Mesenchymal stem cell (in vitro differentiated cells and primary cell): Measurements from ENCODE around the gene KDM4B.

ENCODE experiments used
- DNase-seq: peaks from one replicate; pipeline ENCODE4 v3.0.0-alpha.2; 2013
- H2AFZ ChIP-seq: one replicate; pipeline ENCODE4 v1.6.1; 2013; ENCODE audit warnings: low read depth, mild to moderate bottlenecking, control low read depth, inconsistent platforms, low read length, moderate library complexity
- H2AK5ac ChIP-seq: 2 replicates; pipeline ENCODE4 v1.6.1; 2013; ENCODE audit warnings: low read length, moderate library complexity, mild to moderate bottlenecking, inconsistent platforms; ENCODE audit not compliant: severe bottlenecking
- H2BK120ac ChIP-seq: one replicate; pipeline ENCODE4 v1.6.1; 2013; ENCODE audit warnings: low read depth, mild to moderate bottlenecking, inconsistent platforms, low read length, moderate library complexity
- H2BK12ac ChIP-seq, 2 experiments: one replicate each; pipeline ENCODE4 v1.6.1; 2013; ENCODE audit warnings: inconsistent platforms in 2 of 2, low read length in 2 of 2, mild to moderate bottlenecking in 2 of 2, moderate library complexity in 2 of 2, control low read depth in 1 of 2
- H2BK15ac ChIP-seq: one replicate; pipeline ENCODE4 v1.6.1; 2013; ENCODE audit warnings: mild to moderate bottlenecking, low read depth, inconsistent platforms; ENCODE audit not compliant: poor library complexity, severe bottlenecking
- H2BK5ac ChIP-seq: 2 replicates; pipeline ENCODE4 v1.6.1; 2013; ENCODE audit warnings: low read depth, mild to moderate bottlenecking, low read length, control low read depth, inconsistent platforms; ENCODE audit not compliant: poor library complexity, severe bottlenecking
- H3K14ac ChIP-seq, 2 experiments: one replicate each; pipeline ENCODE4 v1.6.1; 2013; ENCODE audit warnings: inconsistent platforms in 2 of 2, low read length in 2 of 2, control low read depth in 1 of 2, mild to moderate bottlenecking in 1 of 2, moderate library complexity in 1 of 2
- H3K18ac ChIP-seq, 2 experiments: one replicate each; pipeline ENCODE4 v1.6.1; 2013; ENCODE audit warnings: inconsistent platforms in 2 of 2, low read length in 2 of 2, control low read depth in 1 of 2, low read depth in 1 of 2, mild to moderate bottlenecking in 1 of 2
- H3K23ac ChIP-seq, 2 experiments: one replicate each; pipeline ENCODE4 v1.6.1; 2013; ENCODE audit warnings: inconsistent platforms in 2 of 2, low read length in 2 of 2, mild to moderate bottlenecking in 2 of 2, moderate library complexity in 2 of 2, control low read depth in 1 of 2
- H3K27ac ChIP-seq: 2 replicates; pipeline ENCODE4 v1.5.1; 2013; ENCODE audit warnings: mild to moderate bottlenecking, moderate library complexity, low read length, control low read depth, inconsistent platforms; ENCODE audit not compliant: poor library complexity, severe bottlenecking
- H3K27me3 ChIP-seq, 2 experiments: 2 replicates each; pipeline versions ENCODE4 v1.6.1 to v1.7.0; 2013; ENCODE audit warnings: low read length in 2 of 2, mild to moderate bottlenecking in 2 of 2, moderate library complexity in 2 of 2, control low read depth in 1 of 2, inconsistent platforms in 1 of 2; ENCODE audit not compliant: control insufficient read depth in 1 of 2, insufficient read depth in 1 of 2
- H3K36me3 ChIP-seq, 2 experiments: 2 replicates each; pipeline versions ENCODE4 v1.6.1 to v1.7.0; 2013; ENCODE audit warnings: low read length in 2 of 2, control low read depth in 1 of 2, inconsistent platforms in 1 of 2, low read depth in 1 of 2, mild to moderate bottlenecking in 1 of 2; ENCODE audit not compliant: insufficient read depth in 2 of 2, control insufficient read depth in 1 of 2
- H3K4ac ChIP-seq, 2 experiments: one replicate each; pipeline ENCODE4 v1.6.1; 2013; ENCODE audit warnings: inconsistent platforms in 2 of 2, low read length in 2 of 2, mild to moderate bottlenecking in 2 of 2, moderate library complexity in 2 of 2, control low read depth in 1 of 2, low read depth in 1 of 2
- H3K4me1 ChIP-seq: 2 replicates; pipeline ENCODE4 v1.6.1; 2013; ENCODE audit warnings: low read depth, low read length, control low read depth; ENCODE audit not compliant: control insufficient read depth, insufficient read depth
- H3K4me2 ChIP-seq: 2 replicates; pipeline ENCODE4 v1.6.1; 2013; ENCODE audit warnings: low read length, mild to moderate bottlenecking, inconsistent platforms; ENCODE audit not compliant: poor library complexity, severe bottlenecking
- H3K4me3 ChIP-seq, 2 experiments: 2 replicates each; pipeline versions ENCODE4 v1.5.1 to v1.7.0; 2013; ENCODE audit warnings: low read length in 2 of 2, mild to moderate bottlenecking in 2 of 2, control low read depth in 1 of 2, low read depth in 1 of 2; ENCODE audit not compliant: insufficient read depth in 1 of 2
- H3K79me1 ChIP-seq: replicated peaks from 2 replicates; pipeline ENCODE4 v1.6.1; 2013; ENCODE audit warnings: mild to moderate bottlenecking, control low read depth, low read length, inconsistent platforms; ENCODE audit not compliant: poor library complexity, severe bottlenecking
- H3K9ac ChIP-seq: 2 replicates; pipeline ENCODE4 v1.7.0; 2013; ENCODE audit warnings: mild to moderate bottlenecking, low read length, moderate library complexity
- H3K9me3 ChIP-seq: 2 replicates; pipeline ENCODE4 v1.7.0; 2013; ENCODE audit warnings: mild to moderate bottlenecking, low read length; ENCODE audit not compliant: control insufficient read depth
- H4K8ac ChIP-seq: one replicate; pipeline ENCODE4 v1.6.1; 2013; ENCODE audit warnings: inconsistent platforms, mild to moderate bottlenecking, low read length, moderate library complexity
- H4K91ac ChIP-seq: one replicate; pipeline ENCODE4 v1.6.1; 2013; ENCODE audit warnings: mild to moderate bottlenecking, low read length, inconsistent platforms
- WGBS: methylation state at CpG from one replicate; pipeline ENCODE4 v1.1.7; 2013; ENCODE audit warnings: mixed read lengths; 5-methylcytosine and 5-hydroxymethylcytosine counted together

KDM4B gene

GRCh38 chr19:5078182-5078581 is 109.3 kb downstream of the KDM4B start:
- H3K4me3 ChIP-seq: no peak overlapping the region
- H2BK5ac ChIP-seq: no peak overlapping the region
- H3K36me3 ChIP-seq: peaks cover 69 to 93% of the 10 kb centered on the region in 2 experiments
- no peaks in the 10 kb centered on the region for H3K4me1 ChIP-seq
- no peak overlapping the region for H2AK5ac ChIP-seq
- H2AFZ ChIP-seq: no peak overlapping the region
- no peak overlapping the region for H3K27ac ChIP-seq
- H3K9me3 ChIP-seq: no peaks in the 10 kb centered on the region
- H2BK12ac ChIP-seq: no peak overlapping the region
- WGBS: 95% methylated on average over 17 of the region's 18 CpGs
- peaks cover 54% of the 10 kb centered on the region for H3K79me1 ChIP-seq
- H3K4ac ChIP-seq: no peak overlapping the region
- no peak overlapping the region for H3K14ac ChIP-seq
- H2BK15ac ChIP-seq: no peak overlapping the region
- H2BK120ac ChIP-seq: no peak overlapping the region
- H3K27me3 ChIP-seq: no peaks in the 10 kb centered on the region
- H3K4me2 ChIP-seq: no peak overlapping the region
- H3K18ac ChIP-seq: no peak overlapping the region
- H4K8ac ChIP-seq: no peak overlapping the region
- DNase-seq: no peak
- H3K23ac ChIP-seq: no peak overlapping the region
- no peak overlapping the region for H3K9ac ChIP-seq
- H4K91ac ChIP-seq: no peak overlapping the region

DNA sequence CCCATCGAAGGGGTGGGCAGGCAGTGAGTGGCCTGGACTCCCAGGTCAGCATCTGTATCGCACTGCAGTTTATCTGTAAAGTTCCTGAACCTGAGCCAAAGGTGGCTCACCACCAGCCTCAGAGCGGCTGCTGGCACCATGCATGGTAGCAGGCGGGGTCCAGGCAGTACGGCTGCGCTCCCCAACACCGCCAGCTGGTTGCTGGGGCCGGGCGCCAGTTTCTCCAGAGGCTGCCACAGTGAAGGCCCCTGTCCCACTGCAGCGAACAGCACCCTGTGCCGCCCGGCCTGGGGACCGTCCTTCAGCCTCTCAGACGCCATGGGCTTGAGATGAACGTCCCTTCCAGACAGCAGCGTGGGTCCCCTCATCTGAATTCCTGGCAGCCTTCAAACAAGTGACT is 109.8 kb downstream of the KDM4B start:
- Histone ChIP-seq H3K27ac (no peak overlapping the region), H3K79me1 (peaks cover 54% of the 10 kb centered on the region), H2AK5ac (no peak overlapping the region), H3K4ac (no peak overlapping the region), H2BK120ac (no peak overlapping the region), H3K36me3 (peaks cover 65 to 93% of the 10 kb centered on the region in 2 experiments), H2BK15ac (no peak overlapping the region), H3K4me1 (no peaks in the 10 kb centered on the region), H4K8ac (no peak overlapping the region), H2BK5ac (no peak overlapping the region), H3K23ac (no peak overlapping the region), H2BK12ac (no peak overlapping the region), H3K18ac (no peak overlapping the region), H3K9me3 (no peaks in the 10 kb centered on the region), H3K14ac (no peak overlapping the region), H3K4me2 (no peak overlapping the region), H3K4me3 (no peak overlapping the region), H3K9ac (no peak overlapping the region), H3K27me3 (no peaks in the 10 kb centered on the region), H4K91ac (no peak overlapping the region), H2AFZ (no peak overlapping the region)
- no peak for DNase-seq
- WGBS: 98% methylated on average over 15 of the region's 16 CpGs

GRCh38 chr19:5079071-5079774 is 110.3 kb downstream of the KDM4B start:
- no peak overlapping the region for H3K4me2 ChIP-seq
- H3K9ac ChIP-seq: no peak overlapping the region
- no peak overlapping the region for H3K4ac ChIP-seq
- H3K27ac ChIP-seq: no peak overlapping the region
- no peak overlapping the region for H4K8ac ChIP-seq
- no peaks in the 10 kb centered on the region for H3K27me3 ChIP-seq
- no peak overlapping the region for H2AFZ ChIP-seq
- H3K14ac ChIP-seq: no peak overlapping the region
- no peak overlapping the region for H3K4me3 ChIP-seq
- H2BK15ac ChIP-seq: no peak overlapping the region
- no peak overlapping the region for H2BK5ac ChIP-seq
- H3K18ac ChIP-seq: no peak overlapping the region
- no peaks in the 10 kb centered on the region for H3K9me3 ChIP-seq
- WGBS: 97% methylated on average over 14 of the region's 18 CpGs
- H2AK5ac ChIP-seq: no peak overlapping the region
- no peak overlapping the region for H2BK12ac ChIP-seq
- no peak overlapping the region for H2BK120ac ChIP-seq
- H3K23ac ChIP-seq: no peak overlapping the region
- H4K91ac ChIP-seq: no peak overlapping the region
- no peaks in the 10 kb centered on the region for H3K4me1 ChIP-seq
- H3K79me1 ChIP-seq: peaks cover 49% of the 10 kb centered on the region
- peaks cover 65 to 90% of the 10 kb centered on the region in 2 experiments for H3K36me3 ChIP-seq
- DNase-seq: no peak

- Histone ChIP-seq H3K27ac (no peak overlapping the region), H3K27me3 (no peaks in the 10 kb centered on the region), H2BK12ac (no peak overlapping the region), H4K8ac (no peak overlapping the region), H3K4me2 (no peak overlapping the region), H2BK5ac (no peak overlapping the region), H3K36me3 (peaks cover 69 to 82% of the 10 kb centered on the region in 2 experiments), H2BK120ac (no peak overlapping the region), H2AK5ac (no peak overlapping the region), H3K9ac (no peak overlapping the region), H3K4ac (no peak overlapping the region), H4K91ac (peak overlapping the region; percentile 25), H3K4me1 (no peaks in the 10 kb centered on the region), H2BK15ac (no peak overlapping the region), H3K14ac (no peak overlapping the region), H3K4me3 (no peak overlapping the region), H3K23ac (peak overlapping the region in 1 of 2 experiments; percentile 9), H3K79me1 (peaks cover 43% of the 10 kb centered on the region), H2AFZ (no peak overlapping the region), H3K18ac (no peak overlapping the region), H3K9me3 (no peaks in the 10 kb centered on the region)
- 96% methylated on average over 27 of the region's 27 CpGs for WGBS
- DNase-seq: no peak
Measured at GRCh38 chr19:5080030-5080654, 111.2 kb downstream of the KDM4B start.
